Heart left ventricle (tissue), 13 donors: ENCODE measurements around the gene KIFAP3.

Experiments
- POLR2A ChIP-seq, 2 donors: fragments of 450-650 bp; IDR thresholded peaks; one replicate each; pipeline ENCODE4 v1.6.1; 2017; ENCODE audit warnings: antibody characterized with exemption in 2 of 2, mild to moderate bottlenecking in 2 of 2, moderate library complexity in 2 of 2
- TF ChIP-seq, protein P1 (sequence below), 12 donors: fragments of 200-600 bp; sonication (generic) in 4 of 12; IDR thresholded peaks; one replicate each; pipeline versions ENCODE4 v1.5.0 to v1.8.0; 2018 to 2022; ENCODE audit warnings: antibody characterized with exemption in 12 of 12, mild to moderate bottlenecking in 5 of 12
- donor health status: ischemic (EF 13 %, LVEDD 7.1; RV severe dilation, severe dysfunction).
- donor health status: DM: no; HTN: yes; CAD: no.
- donor health status: DM: no; HTN: no; CAD: no.
- donor health status: ischemic (EF 25% LVEDD 6.9; RV normal size, moderate dysfunction).
- donor health status: ischemic (EF 25% LVEDD 5.7; RV mildly dilated, moderate dysfunction).
- donor health status: ischemic (EF 35%, LVEDD 5.7; RV mildly dilated, moderate dysfunction).
- donor health status: nonischemic (EF 11% LVEDD 7.7; RV severe dilation, severe dysfunction).
- donor health status: DM: yes; HTN: yes; CAD: no.
- donor health status: PGD.
- donor health status: ischemic (EF 29% LVEDD 5.4; RV normal size, mild dysfunction).
- donor health status: nonischemic (EF 23%, LVEDD 6.1; RV moderate dilation, normal function).

DNA sequence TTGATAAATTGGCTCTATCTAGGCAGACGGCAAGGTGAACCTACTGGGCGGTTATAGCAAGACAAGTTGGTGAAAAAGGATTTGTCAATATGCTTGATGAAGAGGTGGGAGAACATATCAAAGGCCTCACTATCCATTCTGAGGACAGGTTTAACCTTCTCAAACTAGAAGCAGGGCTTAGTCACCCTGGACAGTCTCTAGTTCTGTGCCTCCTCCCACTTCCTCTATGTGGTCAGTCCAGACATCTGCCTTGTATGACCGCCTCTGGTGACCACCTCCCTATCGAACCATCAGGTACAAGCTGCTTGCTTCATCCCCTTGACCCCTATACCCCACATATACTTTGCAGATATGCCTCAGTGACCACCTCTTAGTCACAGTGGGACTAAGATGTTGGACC lies 178.5 kb downstream of the KIFAP3 start:
- TF ChIP-seq, protein P1, sequence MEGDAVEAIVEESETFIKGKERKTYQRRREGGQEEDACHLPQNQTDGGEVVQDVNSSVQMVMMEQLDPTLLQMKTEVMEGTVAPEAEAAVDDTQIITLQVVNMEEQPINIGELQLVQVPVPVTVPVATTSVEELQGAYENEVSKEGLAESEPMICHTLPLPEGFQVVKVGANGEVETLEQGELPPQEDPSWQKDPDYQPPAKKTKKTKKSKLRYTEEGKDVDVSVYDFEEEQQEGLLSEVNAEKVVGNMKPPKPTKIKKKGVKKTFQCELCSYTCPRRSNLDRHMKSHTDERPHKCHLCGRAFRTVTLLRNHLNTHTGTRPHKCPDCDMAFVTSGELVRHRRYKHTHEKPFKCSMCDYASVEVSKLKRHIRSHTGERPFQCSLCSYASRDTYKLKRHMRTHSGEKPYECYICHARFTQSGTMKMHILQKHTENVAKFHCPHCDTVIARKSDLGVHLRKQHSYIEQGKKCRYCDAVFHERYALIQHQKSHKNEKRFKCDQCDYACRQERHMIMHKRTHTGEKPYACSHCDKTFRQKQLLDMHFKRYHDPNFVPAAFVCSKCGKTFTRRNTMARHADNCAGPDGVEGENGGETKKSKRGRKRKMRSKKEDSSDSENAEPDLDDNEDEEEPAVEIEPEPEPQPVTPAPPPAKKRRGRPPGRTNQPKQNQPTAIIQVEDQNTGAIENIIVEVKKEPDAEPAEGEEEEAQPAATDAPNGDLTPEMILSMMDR (IDR thresholded peaks at IDR 0.05): no peak
- no peak for TF ChIP-seq POLR2A (IDR thresholded peaks at IDR 0.05)
